OCI-LY1 (cell line): ENCODE measurements around the gene TNS1.

Experiments
- EZH2 ChIP-seq: fragments of 200-600 bp; sonication (generic), shearing (Covaris generic); IDR thresholded peaks from 2 replicates; pipeline ENCODE4 v1.8.0; 2017; ENCODE audit warnings: borderline replicate concordance, mixed run types, mild to moderate bottlenecking, antibody characterized with exemption, low read length, moderate library complexity, mixed read lengths
- TF ChIP-seq, protein P1 (sequence below): fragments of 200-600 bp; sonication (generic), shearing (Covaris generic); IDR thresholded peaks from 2 replicates; pipeline ENCODE4 v1.5.1; 2017; ENCODE audit warnings: mild to moderate bottlenecking, antibody characterized with exemption, low read length, moderate library complexity, mixed read lengths

DNA sequence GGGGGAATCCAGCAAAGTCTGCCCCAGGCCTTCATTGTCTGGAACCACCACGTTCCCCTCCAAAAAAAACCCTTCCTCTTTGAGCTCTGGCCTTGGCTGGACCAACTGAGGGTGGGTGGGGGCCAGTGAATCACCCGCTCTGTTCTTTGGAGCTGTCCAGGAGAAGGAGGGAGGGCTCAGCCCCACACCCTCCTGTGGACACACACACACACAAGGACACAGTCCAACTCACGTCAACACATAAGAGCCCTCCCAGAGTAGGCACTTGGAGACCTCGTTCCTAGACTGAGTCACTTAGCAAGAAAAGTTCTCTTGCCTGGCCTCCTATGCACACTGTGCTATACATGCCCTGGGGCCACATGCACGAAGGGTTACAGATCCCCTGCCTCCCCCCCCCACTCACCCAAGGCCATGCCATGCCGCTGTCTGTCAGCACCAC is 1.2 kb upstream of the TNS1 start:
- TF ChIP-seq, protein P1, sequence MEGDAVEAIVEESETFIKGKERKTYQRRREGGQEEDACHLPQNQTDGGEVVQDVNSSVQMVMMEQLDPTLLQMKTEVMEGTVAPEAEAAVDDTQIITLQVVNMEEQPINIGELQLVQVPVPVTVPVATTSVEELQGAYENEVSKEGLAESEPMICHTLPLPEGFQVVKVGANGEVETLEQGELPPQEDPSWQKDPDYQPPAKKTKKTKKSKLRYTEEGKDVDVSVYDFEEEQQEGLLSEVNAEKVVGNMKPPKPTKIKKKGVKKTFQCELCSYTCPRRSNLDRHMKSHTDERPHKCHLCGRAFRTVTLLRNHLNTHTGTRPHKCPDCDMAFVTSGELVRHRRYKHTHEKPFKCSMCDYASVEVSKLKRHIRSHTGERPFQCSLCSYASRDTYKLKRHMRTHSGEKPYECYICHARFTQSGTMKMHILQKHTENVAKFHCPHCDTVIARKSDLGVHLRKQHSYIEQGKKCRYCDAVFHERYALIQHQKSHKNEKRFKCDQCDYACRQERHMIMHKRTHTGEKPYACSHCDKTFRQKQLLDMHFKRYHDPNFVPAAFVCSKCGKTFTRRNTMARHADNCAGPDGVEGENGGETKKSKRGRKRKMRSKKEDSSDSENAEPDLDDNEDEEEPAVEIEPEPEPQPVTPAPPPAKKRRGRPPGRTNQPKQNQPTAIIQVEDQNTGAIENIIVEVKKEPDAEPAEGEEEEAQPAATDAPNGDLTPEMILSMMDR = no peak
- no peak for TF ChIP-seq EZH2
